Measurements from ENCODE around the gene MRPL37.

- TF ChIP-seq, protein P1, sequence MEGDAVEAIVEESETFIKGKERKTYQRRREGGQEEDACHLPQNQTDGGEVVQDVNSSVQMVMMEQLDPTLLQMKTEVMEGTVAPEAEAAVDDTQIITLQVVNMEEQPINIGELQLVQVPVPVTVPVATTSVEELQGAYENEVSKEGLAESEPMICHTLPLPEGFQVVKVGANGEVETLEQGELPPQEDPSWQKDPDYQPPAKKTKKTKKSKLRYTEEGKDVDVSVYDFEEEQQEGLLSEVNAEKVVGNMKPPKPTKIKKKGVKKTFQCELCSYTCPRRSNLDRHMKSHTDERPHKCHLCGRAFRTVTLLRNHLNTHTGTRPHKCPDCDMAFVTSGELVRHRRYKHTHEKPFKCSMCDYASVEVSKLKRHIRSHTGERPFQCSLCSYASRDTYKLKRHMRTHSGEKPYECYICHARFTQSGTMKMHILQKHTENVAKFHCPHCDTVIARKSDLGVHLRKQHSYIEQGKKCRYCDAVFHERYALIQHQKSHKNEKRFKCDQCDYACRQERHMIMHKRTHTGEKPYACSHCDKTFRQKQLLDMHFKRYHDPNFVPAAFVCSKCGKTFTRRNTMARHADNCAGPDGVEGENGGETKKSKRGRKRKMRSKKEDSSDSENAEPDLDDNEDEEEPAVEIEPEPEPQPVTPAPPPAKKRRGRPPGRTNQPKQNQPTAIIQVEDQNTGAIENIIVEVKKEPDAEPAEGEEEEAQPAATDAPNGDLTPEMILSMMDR (IDR thresholded peaks at IDR 0.05; ENCODE audit: low read depth, low read length, poor library complexity, severe bottlenecking): no peak
- TF ChIP-seq EZH2phosphoT487 (IDR thresholded peaks at IDR 0.05; ENCODE audit: borderline replicate concordance, low read length): no peak
Measured at GRCh38 chr1:54223441-54224202, 23.7 kb downstream of the MRPL37 start.
